LoVo (cell line): ENCODE results near the gene PPARG.
"Not testable (repeated sequence)": the region's sequence is repeated elsewhere in the genome, so short reads cannot be mapped to it uniquely, and the experiment has no call there.

Experiments
- DNase-seq: peaks from one replicate; pipeline ENCODE4 v3.0.0-alpha.2; 2016; ENCODE audit warnings: low spot score

Gene PPARG

DNA sequence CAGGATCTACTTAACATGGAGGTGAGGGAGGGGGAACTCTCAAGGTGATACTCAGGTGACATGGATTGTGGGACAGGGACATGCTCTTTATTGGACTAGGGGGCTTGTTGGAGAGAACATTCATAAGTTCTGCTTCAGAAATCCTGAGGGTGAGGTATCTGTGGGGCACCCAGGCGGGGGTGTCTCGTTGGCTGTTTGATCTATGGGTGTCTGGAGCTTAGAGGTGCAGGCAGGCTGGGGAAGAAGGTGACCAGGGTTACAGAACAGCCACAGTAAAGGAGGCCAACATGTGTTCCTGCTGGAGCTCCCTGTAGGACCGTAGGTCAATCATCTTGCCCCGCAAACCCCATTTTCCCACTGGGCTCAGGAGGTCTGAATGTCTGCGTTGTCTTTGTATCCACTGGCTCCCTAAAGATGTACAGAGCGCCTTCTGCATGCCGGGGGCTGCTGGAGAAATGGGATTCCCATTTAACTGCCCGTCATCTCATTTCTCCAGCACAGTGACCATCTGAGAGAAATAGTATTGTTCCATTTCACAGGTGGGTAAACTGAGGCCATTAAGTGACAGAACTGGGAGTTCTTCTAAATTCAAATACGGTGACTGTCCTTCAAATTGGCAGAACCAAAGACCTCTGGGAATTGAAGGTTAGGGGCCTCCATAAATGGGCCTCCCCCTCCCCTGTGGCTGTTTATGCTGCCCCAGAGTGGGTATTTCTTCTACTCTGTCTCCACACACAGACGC lies 155.1 kb downstream of the PPARG start:
- no peak for DNase-seq

GRCh38 chr3:12444582-12445471 lies 156.0 kb downstream of the PPARG start:
- DNase-seq = peak; percentile 95

DNA sequence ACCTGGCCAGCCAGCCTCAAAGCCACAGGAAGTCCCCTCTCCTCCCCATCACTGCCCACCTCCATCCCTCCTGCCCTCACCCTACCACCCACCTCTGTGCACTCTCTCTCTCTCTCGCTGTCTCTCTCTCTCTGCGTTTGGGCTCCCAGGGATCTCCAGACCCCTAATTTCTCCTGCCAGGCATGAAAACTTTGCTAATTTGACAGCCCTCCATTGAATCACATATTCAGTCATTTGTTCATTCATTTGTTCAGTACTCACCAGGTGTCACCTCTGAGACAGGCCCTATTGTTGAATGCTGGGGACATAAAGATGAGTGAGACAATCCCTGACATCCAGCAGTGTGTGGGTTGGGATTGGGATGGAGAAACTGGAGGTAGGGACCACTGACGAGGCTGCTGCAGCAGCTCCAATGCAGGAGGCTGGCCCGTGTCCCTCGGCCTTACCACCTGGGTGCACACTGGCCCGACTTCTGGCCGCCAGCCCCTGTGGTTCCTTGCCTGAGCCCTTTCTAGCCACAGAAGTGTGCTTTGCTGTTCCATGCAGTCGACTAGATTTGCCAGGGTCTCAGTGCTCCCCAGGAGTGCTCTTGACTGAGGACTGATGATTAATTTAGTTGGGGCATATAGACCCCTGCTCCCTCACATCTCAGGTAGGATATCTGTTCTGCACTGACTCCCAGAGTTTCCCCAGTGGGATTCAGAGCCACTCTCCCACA lies 156.8 kb downstream of the PPARG start:
- no peak for DNase-seq

DNA sequence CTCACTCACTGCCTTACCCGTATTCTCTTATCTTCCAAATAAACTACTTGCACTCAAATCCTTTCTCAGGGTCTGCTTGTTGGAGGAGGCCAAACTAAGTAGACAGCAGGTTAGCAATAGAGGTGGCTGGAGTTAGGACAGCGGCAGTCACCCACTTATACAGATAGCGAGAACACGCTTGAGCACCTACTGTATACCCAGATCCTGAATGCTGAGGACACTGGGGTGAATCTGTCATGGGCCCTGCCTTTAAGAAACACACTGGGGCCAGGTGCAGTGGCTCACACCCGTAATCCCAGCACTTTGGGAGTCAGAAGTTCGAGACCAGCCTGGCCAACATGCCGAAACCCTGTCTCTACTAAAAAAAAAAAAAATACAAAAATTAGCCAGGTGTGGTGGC lies 157.4 kb downstream of the PPARG start:
- no peak for DNase-seq

GRCh38 chr3:12447075-12447474 lies 158.2 kb downstream of the PPARG start:
- DNase-seq = no peak

- DNase-seq = not testable (repeated sequence)
Measured at GRCh38 chr3:12448404-12449202, 159.7 kb downstream of the PPARG start.

- peak; percentile 53 for DNase-seq
Measured at GRCh38 chr3:12449889-12450682, 161.2 kb downstream of the PPARG start.

- DNase-seq = no peak
Measured at GRCh38 chr3:12451481-12451880, 162.6 kb downstream of the PPARG start.

DNA sequence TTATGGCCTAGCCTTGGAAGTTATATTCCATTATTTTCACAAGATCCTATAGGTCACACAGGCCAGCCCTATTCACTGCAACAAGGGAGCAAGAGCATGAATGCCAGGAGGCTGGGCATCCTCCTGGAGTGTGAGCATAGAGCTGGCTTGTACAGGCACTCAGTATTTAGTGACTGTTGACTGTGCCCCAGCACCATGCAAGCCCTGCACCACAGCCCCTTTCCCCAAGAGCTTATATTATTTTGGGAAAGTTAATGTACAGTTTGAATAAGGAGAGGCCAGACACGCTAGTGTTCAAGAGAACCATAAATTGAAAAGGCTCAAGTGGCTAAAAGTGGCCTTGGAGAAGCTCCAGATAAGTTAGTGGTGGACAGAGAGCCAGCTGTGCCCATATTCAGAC lies 163.1 kb downstream of the PPARG start:
- DNase-seq = no peak

- DNase-seq = no peak
Measured at GRCh38 chr3:12452361-12453330, 163.8 kb downstream of the PPARG start.

DNA sequence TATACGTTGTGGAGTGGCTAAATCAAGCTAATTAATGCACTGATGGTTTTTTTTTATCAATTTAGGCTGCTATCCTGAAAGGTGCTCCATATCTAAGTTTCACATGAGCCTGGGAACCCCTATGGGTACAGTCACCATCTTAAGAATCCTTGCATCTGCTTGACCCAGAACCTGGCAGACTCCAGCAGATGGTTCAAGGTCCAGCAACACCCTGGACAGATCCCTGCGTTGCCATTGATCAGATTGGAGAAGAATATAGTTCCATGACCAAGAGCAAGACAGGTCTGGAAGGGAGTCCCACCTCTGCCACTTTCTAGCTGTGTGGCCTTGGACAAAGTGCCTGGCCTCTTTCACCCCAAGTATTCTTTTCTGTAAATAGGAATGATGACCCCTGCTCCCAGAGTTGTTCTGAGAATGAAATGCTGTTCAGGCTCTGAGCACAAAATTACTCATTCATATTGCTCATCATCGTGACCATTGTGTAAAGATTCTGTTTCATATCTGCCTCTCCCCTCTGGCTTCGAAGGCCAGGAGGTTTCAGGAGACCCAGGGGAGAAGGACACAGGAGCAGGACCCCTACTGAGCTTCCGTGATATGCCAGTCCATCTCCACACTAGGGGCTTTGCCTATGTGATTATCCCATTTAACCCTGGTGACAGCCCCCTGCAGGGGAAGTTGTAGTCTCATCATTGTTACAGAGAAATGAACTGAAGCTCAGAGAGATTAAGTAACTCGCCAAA lies 165.4 kb downstream of the PPARG start:
- DNase-seq = no peak

- DNase-seq = no peak
Measured at GRCh38 chr3:12454816-12455121, 165.9 kb downstream of the PPARG start.

- no peak for DNase-seq
Measured at GRCh38 chr3:12455740-12456139, 166.9 kb downstream of the PPARG start.

DNA sequence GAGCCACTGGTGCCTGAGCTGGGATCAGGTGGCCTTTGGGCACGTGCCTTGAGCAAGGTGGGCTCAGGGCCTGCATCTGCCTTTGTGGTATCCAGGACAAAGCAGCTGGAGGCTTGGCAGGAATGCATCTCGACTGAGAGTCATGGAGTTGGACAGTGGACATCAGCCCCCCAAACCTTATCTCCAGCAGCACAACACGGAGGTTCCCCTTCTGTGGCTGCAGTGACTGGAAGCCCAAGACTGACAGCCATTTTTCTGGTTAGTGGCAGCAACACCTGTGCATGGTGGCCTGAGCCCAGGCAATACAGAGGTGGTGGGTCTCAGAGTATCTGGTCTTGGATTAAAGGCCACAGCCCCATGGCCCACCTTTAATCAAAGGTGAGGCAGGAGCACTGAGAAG lies 167.6 kb downstream of the PPARG start:
- DNase-seq = no peak

DNA sequence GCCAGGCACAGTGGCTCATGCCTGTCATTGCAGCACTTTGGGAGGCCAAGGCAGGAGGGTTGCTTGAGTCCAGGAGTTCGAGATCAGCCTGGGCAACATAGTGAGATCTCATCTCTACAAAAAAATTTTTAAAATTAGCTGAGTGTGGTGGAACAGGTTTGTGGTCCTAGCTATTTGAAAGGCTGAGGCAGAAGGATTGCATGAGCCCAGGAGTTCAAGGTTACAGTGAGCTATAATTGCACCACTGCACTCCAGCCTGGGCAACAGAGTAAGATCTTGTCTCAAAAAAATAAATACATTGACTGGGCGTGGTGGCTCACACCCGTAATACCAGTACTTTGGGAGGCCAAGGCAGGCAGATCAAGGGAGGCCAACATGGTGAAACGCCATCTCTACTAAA lies 168.5 kb downstream of the PPARG start:
- not testable (repeated sequence) for DNase-seq

- DNase-seq = no peak
Measured at GRCh38 chr3:12458901-12459300, 170.0 kb downstream of the PPARG start.

- DNase-seq = no peak
Measured at GRCh38 chr3:12460127-12460526, 171.3 kb downstream of the PPARG start.

DNA sequence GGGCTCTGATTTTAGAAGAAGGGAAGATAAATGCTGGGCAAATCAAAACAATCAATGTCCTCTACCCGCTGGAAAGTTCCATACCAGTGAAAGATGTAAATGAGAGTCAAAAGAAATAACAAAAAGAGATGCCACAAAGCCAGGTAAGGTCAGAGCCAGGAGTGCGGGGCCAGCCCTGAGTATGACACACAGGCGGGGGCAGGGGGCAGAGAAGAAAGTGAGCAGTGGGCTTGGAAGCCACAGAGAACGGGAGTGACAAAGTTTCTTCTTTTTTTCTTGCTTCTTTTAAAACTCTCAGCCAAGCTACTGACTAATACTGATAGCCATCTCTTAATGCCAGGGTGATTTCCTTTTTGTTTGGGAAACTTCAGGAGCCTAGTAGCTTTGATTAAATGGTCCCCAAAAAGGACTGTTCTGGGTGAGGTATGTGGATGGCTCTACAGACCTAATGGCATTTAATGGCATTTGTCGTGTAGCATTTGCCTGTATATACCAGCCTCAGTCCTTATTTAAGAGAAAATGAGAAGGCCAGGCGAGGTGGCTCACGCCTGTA lies 172.3 kb downstream of the PPARG start:
- no peak for DNase-seq
